Measurements from ENCODE around the gene SCAND1.
A peak's percentile ranks its signal among the peaks of the same experiment; 100 is the strongest.
"Not testable (repeated sequence)": the region's sequence is repeated elsewhere in the genome, so short reads cannot be mapped to it uniquely, and the experiment has no call there.

The SCAND1 gene

GRCh38 chr20:35968930-35969329, 14.6 kb upstream of the SCAND1 start:
- H4K20me1 ChIP-seq: no peaks in the 10 kb centered on the region
- H3K27ac ChIP-seq: no peak overlapping the region
- H3K9ac ChIP-seq: no peak overlapping the region
- no peaks in the 10 kb centered on the region for H3K36me3 ChIP-seq
- H3K4me3 ChIP-seq: no peak overlapping the region
- peaks cover 0 to 7% (median 0%) of the 10 kb centered on the region in 11 experiments; a peak in 4 of 22 replicates for H3K9me3 ChIP-seq (replicated peaks in 1 of 11)
- TF ChIP-seq Cebpa-rat (IDR thresholded peaks at IDR 0.05): no peak
- H3K4me1 ChIP-seq: no peaks in the 10 kb centered on the region
- H3K27me3 ChIP-seq: no peaks in the 10 kb centered on the region
- H3K4me2 ChIP-seq: no peak overlapping the region

- Histone ChIP-seq H3K4me1 (no peaks in the 10 kb centered on the region), H3K9me3 (replicated peaks in 1 of 11) (peaks cover 0 to 7% (median 0%) of the 10 kb centered on the region in 11 experiments; a peak in 4 of 22 replicates), H3K27ac (no peak within 1 kb of the TSS), H3K4me3 (no peak within 1 kb of the TSS), H4K20me1 (no peaks in the 10 kb centered on the region), H3K27me3 (no peaks in the 10 kb centered on the region), H3K36me3 (no peaks in the 10 kb centered on the region), H3K9ac (no peak within 1 kb of the TSS), H3K4me2 (no peak within 1 kb of the TSS)
- TF ChIP-seq Cebpa-rat (IDR thresholded peaks at IDR 0.05): no peak
Observed at GRCh38 chr20:35967979-35968640, 13.8 kb upstream of the SCAND1 start, which contains the start of gene CNBD2. CNBD2 (plus strand) TSS chr20:35968590; CDS start chr20:35968763, 173 bp downstream.

GRCh38 chr20:35963878-35964277, 9.6 kb upstream of the SCAND1 start:
- no peak overlapping the region for H3K4me2 ChIP-seq
- H3K9ac ChIP-seq: no peak overlapping the region
- peaks cover 0 to 7% (median 0%) of the 10 kb centered on the region in 11 experiments; a peak in 3 of 22 replicates for H3K36me3 ChIP-seq
- H3K9me3 ChIP-seq (replicated peaks in 1 of 11): peaks cover 9 to 16% (median 10%) of the 10 kb centered on the region in 11 experiments
- H4K20me1 ChIP-seq: no peaks in the 10 kb centered on the region
- H3K4me1 ChIP-seq: no peaks in the 10 kb centered on the region
- no peak overlapping the region for H3K27ac ChIP-seq
- TF ChIP-seq Cebpa-rat (IDR thresholded peaks at IDR 0.05): no peak
- no peaks in the 10 kb centered on the region for H3K27me3 ChIP-seq
- no peak overlapping the region for H3K4me3 ChIP-seq

- not testable (repeated sequence) for H3K9ac ChIP-seq, H3K27ac ChIP-seq, H3K4me3 ChIP-seq, H3K36me3 ChIP-seq, H4K20me1 ChIP-seq, H3K4me2 ChIP-seq, H3K27me3 ChIP-seq
- peaks cover 8 to 12% (median 10%) of the 10 kb centered on the region in 10 experiments; a peak in 19 of 20 replicates for H3K4me1 ChIP-seq
- peaks cover 9 to 21% (median 13%) of the 10 kb centered on the region in 11 experiments for H3K9me3 ChIP-seq (replicated peaks in 1 of 11)
Observed at GRCh38 chr20:35959291-35959690, 5.0 kb upstream of the SCAND1 start.

- peaks cover 14 to 23% (median 19%) of the 10 kb centered on the region in 11 experiments; a peak in 21 of 22 replicates for H4K20me1 ChIP-seq
- H3K4me1 ChIP-seq: peaks cover 21 to 24% (median 23%) of the 10 kb centered on the region in 10 experiments
- no peak overlapping the region for H3K9ac ChIP-seq
- no peak overlapping the region for H3K27ac ChIP-seq
- H3K36me3 ChIP-seq: peaks cover 0 to 19% (median 11%) of the 10 kb centered on the region in 11 experiments; a peak in 14 of 22 replicates
- H3K4me2 ChIP-seq: no peak overlapping the region
- H3K9me3 ChIP-seq (replicated peaks in 1 of 11): peaks cover 9 to 21% (median 13%) of the 10 kb centered on the region in 11 experiments
- no peak overlapping the region for H3K4me3 ChIP-seq
- TF ChIP-seq Cebpa-rat (IDR thresholded peaks at IDR 0.05): no peak
- no peaks in the 10 kb centered on the region for H3K27me3 ChIP-seq
Observed at GRCh38 chr20:35956616-35957015, 2.3 kb upstream of the SCAND1 start.

GRCh38 chr20:35954907-35955251, 577 bp upstream of the SCAND1 start:
- Histone ChIP-seq H4K20me1 (peaks cover 15 to 33% (median 24%) of the 10 kb centered on the region in 11 experiments; a peak in 21 of 22 replicates), H3K4me3 (peak overlapping the region; percentile 79 to 96 (median 90)), H3K36me3 (peaks cover 0 to 36% (median 23%) of the 10 kb centered on the region in 11 experiments; a peak in 16 of 22 replicates), H3K27ac (peak overlapping the region; percentile 96 to 100 (median 99)), H3K4me1 (peaks cover 21 to 25% (median 24%) of the 10 kb centered on the region in 10 experiments), H3K9me3 (replicated peaks in 1 of 11) (peaks cover 9 to 15% (median 13%) of the 10 kb centered on the region in 11 experiments), H3K9ac (peak overlapping the region; percentile 95 to 100 (median 99)), H3K27me3 (no peaks in the 10 kb centered on the region), H3K4me2 (peak overlapping the region; percentile 73 to 89 (median 80))
- TF ChIP-seq Cebpa-rat (IDR thresholded peaks at IDR 0.05): no peak

- Histone ChIP-seq H3K4me2 (peak overlapping the region; percentile 83 to 98 (median 91)), H3K27ac (peak overlapping the region; percentile 96 to 100 (median 99)), H3K36me3 (peaks cover 8 to 49% (median 28%) of the 10 kb centered on the region in 11 experiments; a peak in 18 of 22 replicates), H3K27me3 (no peaks in the 10 kb centered on the region), H4K20me1 (peaks cover 15 to 33% (median 28%) of the 10 kb centered on the region in 11 experiments; a peak in 21 of 22 replicates), H3K9me3 (replicated peaks in 1 of 11) (peaks cover 0 to 2% (median 0%) of the 10 kb centered on the region in 11 experiments; a peak in 8 of 22 replicates), H3K4me3 (peak overlapping the region; percentile 79 to 96 (median 90)), H3K9ac (peak overlapping the region; percentile 95 to 100 (median 99)), H3K4me1 (peaks cover 21 to 25% (median 24%) of the 10 kb centered on the region in 10 experiments)
- no peak for TF ChIP-seq Cebpa-rat (IDR thresholded peaks at IDR 0.05)
Observed at GRCh38 chr20:35953387-35954199, 709 bp downstream of the SCAND1 start.

GRCh38 chr20:35952480-35953386, 1.6 kb downstream of the SCAND1 start:
- Histone ChIP-seq H3K27ac (peak overlapping the region; percentile 96 to 100 (median 99)), H3K4me2 (peak overlapping the region; percentile 83 to 98 (median 91)), H3K9me3 (replicated peaks in 1 of 11) (no peaks in the 10 kb centered on the region), H3K9ac (peak overlapping the region; percentile 95 to 100 (median 99)), H3K36me3 (peaks cover 17 to 58% (median 35%) of the 10 kb centered on the region in 11 experiments; a peak in 21 of 22 replicates), H3K27me3 (no peaks in the 10 kb centered on the region), H3K4me1 (peaks cover 21 to 25% (median 24%) of the 10 kb centered on the region in 10 experiments), H3K4me3 (peak overlapping the region; percentile 79 to 96 (median 90)), H4K20me1 (peaks cover 15 to 37% (median 29%) of the 10 kb centered on the region in 11 experiments; a peak in 21 of 22 replicates)
- peak in 3 of 11 experiments; percentile 19 to 42 (median 37); a peak in 2 of 22 replicates for TF ChIP-seq Cebpa-rat (IDR thresholded peaks at IDR 0.05)

- peak overlapping the region in 10 of 11 experiments; percentile 96 to 100 (median 99); a peak in 20 of 22 replicates for H3K27ac ChIP-seq
- H3K4me1 ChIP-seq: peaks cover 21 to 25% (median 24%) of the 10 kb centered on the region in 10 experiments
- H3K4me2 ChIP-seq: peak overlapping the region; percentile 83 to 98 (median 91)
- peak overlapping the region; percentile 95 to 100 (median 99); a peak in 21 of 22 replicates for H3K9ac ChIP-seq
- H3K36me3 ChIP-seq: peaks cover 23 to 64% (median 42%) of the 10 kb centered on the region in 11 experiments
- peak overlapping the region; percentile 79 to 96 (median 90); a peak in 17 of 20 replicates for H3K4me3 ChIP-seq
- peaks cover 15 to 44% (median 29%) of the 10 kb centered on the region in 11 experiments; a peak in 21 of 22 replicates for H4K20me1 ChIP-seq
- H3K9me3 ChIP-seq (replicated peaks in 1 of 11); H3K27me3 ChIP-seq: not testable (repeated sequence)
Observed at GRCh38 chr20:35952080-35952479, 2.2 kb downstream of the SCAND1 start.
